Esophagus muscularis mucosa (tissue), 4 donors: ENCODE measurements around the gene GNAZ. TPM values are rescaled to one million over a fixed set of nuclear protein-coding genes. Genes with fewer than 3 reads are reported as not detected.

Experiments
- DNase-seq: peaks from one replicate; pipeline ENCODE4 v3.0.0-alpha.2; 2017; ENCODE audit errors: extremely low spot score
- H3K27ac ChIP-seq, 4 donors: fragments of 200-600 bp; sonication (generic); replicated peaks in 1 of 4; 1 replicate in 3 of 4; 2 replicates in 1 of 4; pipeline ENCODE4 v1.5.1; 2016 to 2019; ENCODE audit warnings: mild to moderate bottlenecking in 1 of 4
- H3K27me3 ChIP-seq, 4 donors: fragments of 200-600 bp; sonication (generic); one replicate each; pipeline versions ENCODE4 v1.5.1 to v1.6.0; 2016 to 2019
- H3K36me3 ChIP-seq, 4 donors: fragments of 200-600 bp; sonication (generic); one replicate each; pipeline ENCODE4 v1.5.1; 2016 to 2019
- H3K4me1 ChIP-seq, 4 donors: fragments of 200-600 bp; sonication (generic); one replicate each; pipeline ENCODE4 v1.5.1; 2016 to 2019
- H3K4me3 ChIP-seq, 4 donors: fragments of 200-600 bp; sonication (generic); 1 replicate in 2 of 4; 2 replicates in 2 of 4; pipeline ENCODE4 v1.5.1; 2016 to 2019; ENCODE audit warnings: mild to moderate bottlenecking in 4 of 4, moderate library complexity in 1 of 4
- H3K9me3 ChIP-seq, 4 donors: fragments of 200-600 bp; sonication (generic); 1 replicate in 3 of 4; 2 replicates in 1 of 4; pipeline ENCODE4 v1.5.1; 2016 to 2019
- CTCF ChIP-seq, 3 experiments: fragments of 200-600 bp in 2 of 3; fragments of 450-650 bp in 1 of 3; sonication (generic) in 2 of 3; IDR thresholded peaks; one replicate each; pipeline ENCODE4 v1.5.1; 2017 to 2019; ENCODE audit warnings: antibody characterized with exemption in 3 of 3, mild to moderate bottlenecking in 2 of 3, moderate library complexity in 1 of 3
- EP300 ChIP-seq: sonication (generic); formaldehyde crosslinking; IDR thresholded peaks from one replicate; pipeline ENCODE4 v1.6.1; 2017; ENCODE audit warnings: antibody characterized with exemption
- POLR2A ChIP-seq: fragments of 450-650 bp; IDR thresholded peaks from one replicate; pipeline ENCODE4 v1.6.1; 2017; ENCODE audit warnings: antibody characterized with exemption, moderate library complexity, mild to moderate bottlenecking, low read depth
- POLR2AphosphoS5 ChIP-seq, 2 donors: sonication (generic); formaldehyde crosslinking; IDR thresholded peaks; one replicate each; pipeline ENCODE4 v1.6.1; 2017; ENCODE audit warnings: antibody characterized with exemption in 2 of 2
- WGBS: methylation state at CpG from one replicate; pipeline ENCODE4 v1.1.5; 2018; 5-methylcytosine and 5-hydroxymethylcytosine counted together
- intact Hi-C: fragments of 100-400 bp; cut with DNase I; formaldehyde crosslinking; loops from one replicate; pipeline ENCODE4 v1.15.1; 2023
- total RNA-seq, 4 donors: library from RNA; depleted of rRNA; stranded (reverse); fragments of >200 nt; gene quantifications; one replicate each; pipeline versions ENCODE4 v1.1.0 to v1.2.1, GENCODE V29; 2016

The GNAZ gene
- total RNA-seq, 4 donors from 2014 or later: 51.7 to 79.5 (median 64.6) TPM

GRCh38 chr22:23102002-23102655 lies 31.8 kb downstream of the GNAZ start:
- intact Hi-C loops: no loop called here
- 81% methylated on average over 2 of the region's 10 CpGs for WGBS
- Histone ChIP-seq H3K4me3 (no peak overlapping the region), H3K27me3 (no peaks in the 10 kb centered on the region), H3K27ac (no peak overlapping the region), H3K4me1 (peaks cover 34 to 59% (median 42%) of the 10 kb centered on the region in 4 donors), H3K9me3 (no peaks in the 10 kb centered on the region), H3K36me3 (peaks cover 0 to 5% (median 1%) of the 10 kb centered on the region in 4 donors)
- DNase-seq: no peak
- TF ChIP-seq CTCF (IDR thresholded peaks at IDR 0.05) (no peak), POLR2AphosphoS5 (IDR thresholded peaks at IDR 0.05) (no peak), POLR2A (no peak), EP300 (no peak)

- intact Hi-C loops: no loop called here
- H3K4me1 ChIP-seq: peaks cover 31 to 53% (median 36%) of the 10 kb centered on the region in 4 donors
- H3K27ac ChIP-seq: no peak overlapping the region
- no peaks in the 10 kb centered on the region for H3K9me3 ChIP-seq
- no peak for DNase-seq
- WGBS: 82% methylated on average over 2 of the region's 3 CpGs
- TF ChIP-seq EP300 (no peak), CTCF (IDR thresholded peaks at IDR 0.05) (no peak), POLR2AphosphoS5 (IDR thresholded peaks at IDR 0.05) (no peak), POLR2A (no peak)
- no peak overlapping the region for H3K4me3 ChIP-seq
- H3K27me3 ChIP-seq: no peaks in the 10 kb centered on the region
- H3K36me3 ChIP-seq: peaks cover 0 to 8% (median 2%) of the 10 kb centered on the region in 4 donors
These were observed 32.5 kb downstream of the GNAZ start for GRCh38 chr22:23102776-23103175.

GRCh38 chr22:23103199-23103954 lies 33.1 kb downstream of the GNAZ start:
- H3K4me3 ChIP-seq: no peak overlapping the region
- H3K4me1 ChIP-seq: peaks cover 25 to 47% (median 30%) of the 10 kb centered on the region in 4 donors
- peaks cover 0 to 14% (median 5%) of the 10 kb centered on the region in 4 donors for H3K36me3 ChIP-seq
- DNase-seq: no peak
- TF ChIP-seq EP300 (no peak), POLR2AphosphoS5 (IDR thresholded peaks at IDR 0.05) (no peak), CTCF (IDR thresholded peaks at IDR 0.05) (no peak), POLR2A (no peak)
- H3K9me3 ChIP-seq: no peaks in the 10 kb centered on the region
- intact Hi-C loops: no loop called here
- no peaks in the 10 kb centered on the region for H3K27me3 ChIP-seq
- H3K27ac ChIP-seq: no peak overlapping the region
- WGBS: 92% methylated on average over 13 of the region's 13 CpGs

GRCh38 chr22:23104187-23104971 lies 34.1 kb downstream of the GNAZ start:
- peaks cover 15 to 37% (median 20%) of the 10 kb centered on the region in 4 donors for H3K4me1 ChIP-seq
- H3K27ac ChIP-seq: no peak overlapping the region
- H3K27me3 ChIP-seq: no peaks in the 10 kb centered on the region
- no peaks in the 10 kb centered on the region for H3K9me3 ChIP-seq
- TF ChIP-seq POLR2AphosphoS5 (IDR thresholded peaks at IDR 0.05): no peak
- no peak for TF ChIP-seq POLR2A
- no peak for TF ChIP-seq CTCF (IDR thresholded peaks at IDR 0.05)
- TF ChIP-seq EP300: no peak
- no peak for DNase-seq
- 87% methylated on average over 10 of the region's 12 CpGs for WGBS
- intact Hi-C loops: no loop called here
- no peak overlapping the region for H3K4me3 ChIP-seq
- peaks cover 0 to 14% (median 5%) of the 10 kb centered on the region in 4 donors for H3K36me3 ChIP-seq
